HEK293 (cell line): ENCODE measurements around the gene TMEM267.

Experiments
- EGR2 ChIP-seq: fragments of 450-650 bp; formaldehyde crosslinking; IDR thresholded peaks from 2 replicates; pipeline ENCODE4 v1.5.1; 2016; ENCODE audit warnings: low read depth, missing biosample characterization, missing genetic modification characterization
- ZFP41 ChIP-seq: fragments of 450-650 bp; formaldehyde crosslinking; IDR thresholded peaks from 2 replicates; pipeline ENCODE4 v1.5.1; 2016; ENCODE audit warnings: missing biosample characterization, missing genetic modification characterization, borderline replicate concordance
- ZNF16 ChIP-seq: fragments of 450-650 bp; formaldehyde crosslinking; IDR thresholded peaks from 2 replicates; pipeline ENCODE4 v1.5.1; 2016; ENCODE audit warnings: low read depth, missing biosample characterization, missing genetic modification characterization
- ZSCAN4 ChIP-seq: fragments of 450-650 bp; formaldehyde crosslinking; IDR thresholded peaks from 2 replicates; pipeline ENCODE4 v1.5.1; 2017; ENCODE audit warnings: missing biosample characterization, missing genetic modification characterization

Gene TMEM267

GRCh38 chr5:43396762-43397304 is 86.8 kb downstream of the TMEM267 start (continued):
- TF ChIP-seq ZSCAN4, result no peak
- no peak for TF ChIP-seq ZNF16
- TF ChIP-seq ZFP41 (tag by site-specific recombination), result no peak
- TF ChIP-seq EGR2 (tag by site-specific recombination), result no peak
